ENCODE measurements around the gene TPM2.
A peak's percentile ranks its signal among the peaks of the same experiment; 100 is the strongest.

The TPM2 gene

DNA sequence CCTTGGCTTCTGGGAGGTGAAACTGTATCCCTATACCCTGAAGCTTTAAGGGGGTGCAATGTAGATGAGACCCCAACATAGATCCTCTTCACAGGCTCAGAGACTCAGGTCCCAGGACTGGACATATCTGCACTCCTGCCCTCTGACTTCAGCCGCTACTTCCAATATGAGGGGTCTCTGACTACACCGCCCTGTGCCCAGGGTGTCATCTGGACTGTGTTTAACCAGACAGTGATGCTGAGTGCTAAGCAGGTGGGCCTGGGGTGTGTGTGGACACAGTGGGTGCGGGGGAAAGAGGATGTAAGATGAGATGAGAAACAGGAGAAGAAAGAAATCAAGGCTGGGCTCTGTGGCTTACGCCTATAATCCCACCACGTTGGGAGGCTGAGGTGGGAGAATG lies 10.6 kb downstream of the TPM2 start:
- DNase-seq (ENCODE audit: low read depth), result no peak

DNA sequence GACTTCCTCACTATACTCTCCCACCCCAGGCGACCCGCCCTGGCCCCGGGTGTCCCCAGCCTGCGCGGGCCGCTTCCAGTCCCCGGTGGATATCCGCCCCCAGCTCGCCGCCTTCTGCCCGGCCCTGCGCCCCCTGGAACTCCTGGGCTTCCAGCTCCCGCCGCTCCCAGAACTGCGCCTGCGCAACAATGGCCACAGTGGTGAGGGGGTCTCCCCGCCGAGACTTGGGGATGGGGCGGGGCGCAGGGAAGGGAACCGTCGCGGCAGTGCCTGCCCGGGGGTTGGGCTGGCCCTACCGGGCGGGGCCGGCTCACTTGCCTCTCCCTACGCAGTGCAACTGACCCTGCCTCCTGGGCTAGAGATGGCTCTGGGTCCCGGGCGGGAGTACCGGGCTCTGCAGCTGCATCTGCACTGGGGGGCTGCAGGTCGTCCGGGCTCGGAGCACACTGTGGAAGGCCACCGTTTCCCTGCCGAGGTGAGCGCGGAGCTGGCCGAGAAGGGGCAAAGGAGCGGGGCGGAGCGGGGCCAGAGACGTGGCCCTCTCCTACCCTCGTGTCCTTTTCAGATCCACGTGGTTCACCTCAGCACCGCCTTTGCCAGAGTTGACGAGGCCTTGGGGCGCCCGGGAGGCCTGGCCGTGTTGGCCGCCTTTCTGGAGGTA lies 13.9 kb downstream of the TPM2 start:
- peak; percentile 18 for DNase-seq (ENCODE audit: low read depth)

DNA sequence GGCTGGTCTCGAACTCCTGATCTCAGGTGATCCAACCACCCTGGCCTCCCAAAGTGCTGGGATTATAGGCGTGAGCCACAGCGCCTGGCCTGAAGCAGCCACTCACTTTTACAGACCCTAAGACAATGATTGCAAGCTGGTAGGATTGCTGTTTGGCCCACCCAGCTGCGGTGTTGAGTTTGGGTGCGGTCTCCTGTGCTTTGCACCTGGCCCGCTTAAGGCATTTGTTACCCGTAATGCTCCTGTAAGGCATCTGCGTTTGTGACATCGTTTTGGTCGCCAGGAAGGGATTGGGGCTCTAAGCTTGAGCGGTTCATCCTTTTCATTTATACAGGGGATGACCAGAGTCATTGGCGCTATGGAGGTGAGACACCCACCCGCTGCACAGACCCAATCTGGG lies 14.5 kb downstream of the TPM2 start:
- no peak for DNase-seq (ENCODE audit: low read depth)

DNA sequence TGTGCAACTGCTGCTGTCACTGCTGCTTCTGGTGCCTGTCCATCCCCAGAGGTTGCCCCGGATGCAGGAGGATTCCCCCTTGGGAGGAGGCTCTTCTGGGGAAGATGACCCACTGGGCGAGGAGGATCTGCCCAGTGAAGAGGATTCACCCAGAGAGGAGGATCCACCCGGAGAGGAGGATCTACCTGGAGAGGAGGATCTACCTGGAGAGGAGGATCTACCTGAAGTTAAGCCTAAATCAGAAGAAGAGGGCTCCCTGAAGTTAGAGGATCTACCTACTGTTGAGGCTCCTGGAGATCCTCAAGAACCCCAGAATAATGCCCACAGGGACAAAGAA lies 15.7 kb downstream of the TPM2 start:
- DNase-seq (ENCODE audit: low read depth), result no peak

DNA sequence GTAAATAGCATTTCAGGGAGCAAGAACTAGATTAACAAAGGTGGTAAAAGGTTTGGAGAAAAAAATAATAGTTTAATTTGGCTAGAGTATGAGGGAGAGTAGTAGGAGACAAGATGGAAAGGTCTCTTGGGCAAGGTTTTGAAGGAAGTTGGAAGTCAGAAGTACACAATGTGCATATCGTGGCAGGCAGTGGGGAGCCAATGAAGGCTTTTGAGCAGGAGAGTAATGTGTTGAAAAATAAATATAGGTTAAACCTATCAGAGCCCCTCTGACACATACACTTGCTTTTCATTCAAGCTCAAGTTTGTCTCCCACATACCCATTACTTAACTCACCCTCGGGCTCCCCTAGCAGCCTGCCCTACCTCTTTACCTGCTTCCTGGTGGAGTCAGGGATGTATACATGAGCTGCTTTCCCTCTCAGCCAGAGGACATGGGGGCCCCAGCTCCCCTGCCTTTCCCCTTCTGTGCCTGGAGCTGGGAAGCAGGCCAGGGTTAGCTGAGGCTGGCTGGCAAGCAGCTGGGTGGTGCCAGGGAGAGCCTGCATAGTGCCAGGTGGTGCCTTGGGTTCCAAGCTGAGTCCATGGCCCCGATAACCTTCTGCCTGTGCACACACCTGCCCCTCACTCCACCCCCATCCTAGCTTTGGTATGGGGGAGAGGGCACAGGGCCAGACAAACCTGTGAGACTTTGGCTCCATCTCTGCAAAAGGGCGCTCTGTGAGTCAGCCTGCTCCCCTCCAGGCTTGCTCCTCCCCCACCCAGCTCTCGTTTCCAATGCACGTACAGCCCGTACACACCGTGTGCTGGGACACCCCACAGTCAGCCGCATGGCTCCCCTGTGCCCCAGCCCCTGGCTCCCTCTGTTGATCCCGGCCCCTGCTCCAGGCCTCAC lies 16.3 kb downstream of the TPM2 start, which contains the start of gene CA9:
Gene CA9 (plus strand): TSS at position 797 of the 893 bp plus-strand sequence. CDS start 32 bp downstream, at position 829.
- no peak for DNase-seq (ENCODE audit: low read depth)

DNA sequence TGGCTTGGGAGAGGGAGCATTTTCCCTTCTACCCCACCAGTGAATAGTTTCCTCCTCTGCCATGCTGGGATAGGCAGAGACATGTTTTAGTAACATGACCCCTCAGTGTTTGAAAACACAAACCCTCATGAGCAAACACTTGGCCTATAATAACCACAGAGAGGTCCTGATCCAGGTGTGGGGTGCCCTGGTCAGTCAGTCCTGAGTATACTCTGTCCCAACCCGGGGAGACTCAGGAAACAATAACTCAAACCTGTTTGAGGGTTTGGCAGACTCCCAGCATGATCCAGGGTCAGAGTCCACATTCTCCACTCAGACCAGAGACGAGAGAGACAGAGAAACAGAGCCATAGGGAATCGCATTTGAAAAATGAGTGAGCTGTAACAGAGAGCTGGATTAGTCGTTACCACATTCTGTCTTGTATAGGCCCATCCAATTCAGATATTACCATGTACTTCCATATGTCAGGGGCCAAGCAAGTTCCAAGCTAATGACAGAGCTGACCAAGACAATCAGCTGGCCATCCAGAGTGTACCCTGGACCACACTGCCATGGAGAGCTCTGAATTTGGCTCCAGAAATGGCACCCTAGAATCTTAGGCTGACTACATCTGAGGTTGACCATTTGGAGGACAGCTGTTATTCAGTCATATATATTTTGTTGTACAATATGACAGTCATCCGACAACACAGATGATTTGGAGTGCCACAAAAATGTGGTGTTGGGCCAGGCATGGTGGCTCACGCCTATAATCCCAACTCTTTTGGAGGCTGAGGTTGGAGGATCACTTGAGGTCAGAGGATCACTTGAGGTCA lies 20.2 kb downstream of the TPM2 start:
- no peak for DNase-seq (ENCODE audit: low read depth)

DNA sequence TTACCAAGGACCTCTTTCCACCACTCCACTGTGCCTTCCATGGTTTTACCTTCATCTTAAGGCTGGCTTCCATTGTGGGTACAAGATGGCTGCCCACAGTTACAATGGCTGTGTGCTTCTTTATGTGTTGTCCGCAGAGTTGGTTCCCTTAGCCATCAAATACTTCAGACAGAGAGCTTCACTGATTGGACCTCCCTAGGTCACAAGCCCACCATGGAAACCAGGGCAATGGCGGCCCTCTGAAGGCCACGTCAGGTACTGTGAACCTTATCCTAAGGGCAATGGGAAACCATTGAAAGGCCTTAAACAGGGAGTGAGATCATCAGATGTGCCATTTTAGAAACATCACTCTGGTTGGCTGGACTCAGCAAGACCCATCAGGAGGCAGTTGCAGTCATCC lies 21.8 kb downstream of the TPM2 start:
- DNase-seq (ENCODE audit: low read depth), result no peak

DNA sequence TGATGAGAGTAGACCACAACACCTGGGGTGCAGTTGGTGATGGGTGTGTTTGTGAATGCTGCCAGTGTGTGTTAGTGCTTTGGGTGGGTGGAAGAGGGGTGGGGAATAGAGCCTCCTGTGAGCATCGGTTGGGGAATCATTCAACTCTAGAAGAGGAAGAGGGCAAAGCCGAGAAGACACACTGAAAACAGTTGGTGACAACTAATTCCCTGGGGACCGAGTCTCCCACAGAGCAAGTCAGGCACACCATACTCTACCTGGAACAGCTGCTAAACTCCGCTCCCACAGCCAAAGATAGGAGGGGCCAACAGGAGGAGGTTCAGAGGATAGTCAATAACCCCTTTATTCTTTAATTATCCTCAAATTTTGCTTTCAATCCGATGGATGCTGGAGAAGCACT lies 23.2 kb downstream of the TPM2 start:
- no peak for DNase-seq (ENCODE audit: low read depth)

DNA sequence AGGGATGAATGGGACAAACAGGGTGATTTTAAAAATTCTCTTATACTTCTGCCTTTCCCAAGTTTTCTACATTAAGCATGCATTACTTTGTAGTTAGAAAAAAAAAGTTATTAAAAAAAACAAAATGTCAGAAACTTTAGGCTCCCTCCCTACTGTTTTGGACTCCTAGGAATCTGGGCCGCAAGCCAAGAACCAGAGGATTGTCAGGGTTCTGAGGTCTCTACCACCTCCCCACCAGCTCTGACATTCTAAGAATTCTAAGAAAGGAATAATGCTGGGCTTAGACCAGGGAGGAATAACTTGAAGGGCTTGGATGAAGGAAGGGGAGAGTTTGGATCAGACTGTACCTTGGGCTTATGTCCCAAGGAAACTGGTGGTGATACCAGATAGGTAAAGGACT lies 23.7 kb downstream of the TPM2 start:
- no peak for DNase-seq (ENCODE audit: low read depth)

DNA sequence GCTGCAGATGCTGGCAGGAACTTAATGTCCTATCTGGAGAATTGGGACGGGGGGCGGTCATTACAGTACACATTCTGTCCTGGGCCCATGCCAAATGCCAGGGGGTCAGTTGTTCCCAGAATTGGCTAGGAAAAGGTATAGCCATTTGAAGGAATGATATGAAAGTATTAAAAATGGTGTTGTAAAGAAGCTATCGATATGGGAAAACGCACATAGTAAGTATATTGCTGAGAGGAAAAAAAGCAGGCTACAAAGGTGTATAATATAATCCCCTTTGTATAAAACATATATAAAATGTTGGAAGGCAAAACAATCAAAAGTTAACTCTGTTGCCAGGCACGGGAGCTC lies 24.3 kb downstream of the TPM2 start:
- DNase-seq (ENCODE audit: low read depth), result no peak

DNA sequence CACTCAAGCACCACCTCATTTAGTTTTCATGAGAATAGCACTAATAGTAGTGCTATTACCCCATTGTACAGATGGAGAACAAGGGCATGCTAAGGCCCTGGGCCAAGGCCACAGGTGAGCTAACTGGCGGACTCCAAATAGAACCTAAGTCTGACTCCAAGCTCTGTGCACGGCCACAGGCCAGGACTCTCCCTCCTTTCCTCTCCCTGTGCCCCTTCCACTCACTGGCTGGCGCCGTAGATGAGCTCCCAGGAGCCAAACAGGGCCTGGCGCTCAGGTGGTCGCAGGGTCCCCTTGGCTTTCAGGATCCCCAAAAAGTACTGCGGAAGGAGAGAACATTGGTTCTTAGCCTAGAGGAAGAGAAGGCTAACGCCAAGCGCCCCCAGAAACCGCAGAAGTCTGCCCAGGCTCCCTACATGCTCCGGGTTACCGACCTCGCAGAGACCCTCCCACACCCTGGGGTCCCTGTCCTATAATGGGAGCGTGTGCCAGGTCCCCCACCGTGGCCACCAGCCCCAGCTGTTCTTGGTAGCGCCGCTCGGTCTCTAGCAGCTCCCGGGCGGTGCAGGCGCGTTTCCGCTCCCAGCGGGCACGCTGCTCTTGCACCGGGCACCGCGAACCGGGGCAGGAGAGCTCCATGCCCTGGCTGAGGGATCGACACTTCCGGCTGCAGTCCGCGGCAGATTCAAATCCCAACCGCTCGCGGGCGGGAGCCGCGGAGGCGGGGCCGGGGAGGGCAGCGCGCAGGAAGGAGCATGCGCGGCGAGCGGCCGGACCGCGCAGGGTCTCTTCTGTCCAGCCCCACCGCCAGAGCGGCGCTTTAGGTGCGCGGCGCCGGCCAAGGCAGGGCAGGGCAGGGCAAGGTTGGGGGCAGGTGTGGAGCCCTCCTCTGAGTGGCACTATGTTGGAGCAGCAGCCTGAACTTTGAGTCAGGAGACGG lies 24.9 kb downstream of the TPM2 start, which contains the start of gene ARHGEF39:
Gene ARHGEF39 (minus strand): TSS at position 665 of the 940 bp plus-strand sequence. CDS start 26 bp downstream, at position 639.
- DNase-seq (ENCODE audit: low read depth), result peak; percentile 56

DNA sequence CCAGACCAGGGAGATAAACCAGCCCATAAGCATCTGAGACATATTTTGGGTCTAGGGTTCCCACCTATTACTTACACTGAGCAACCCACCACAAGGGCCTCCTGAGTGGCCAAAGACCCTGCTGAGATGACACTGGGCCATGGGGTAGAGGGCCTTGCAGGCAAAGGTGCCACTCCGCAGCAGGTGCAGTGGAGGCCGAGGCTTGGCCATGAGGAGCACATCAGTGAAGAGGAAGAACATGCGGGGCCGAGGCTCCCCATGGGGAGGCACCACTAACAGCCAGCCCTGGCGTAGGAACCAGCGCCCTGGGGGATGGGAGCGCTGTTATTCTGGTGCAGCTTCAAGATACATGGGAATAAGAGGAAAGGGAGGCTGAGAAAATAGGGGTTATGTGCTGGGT lies 27.3 kb downstream of the TPM2 start:
- DNase-seq (ENCODE audit: low read depth), result no peak

DNA sequence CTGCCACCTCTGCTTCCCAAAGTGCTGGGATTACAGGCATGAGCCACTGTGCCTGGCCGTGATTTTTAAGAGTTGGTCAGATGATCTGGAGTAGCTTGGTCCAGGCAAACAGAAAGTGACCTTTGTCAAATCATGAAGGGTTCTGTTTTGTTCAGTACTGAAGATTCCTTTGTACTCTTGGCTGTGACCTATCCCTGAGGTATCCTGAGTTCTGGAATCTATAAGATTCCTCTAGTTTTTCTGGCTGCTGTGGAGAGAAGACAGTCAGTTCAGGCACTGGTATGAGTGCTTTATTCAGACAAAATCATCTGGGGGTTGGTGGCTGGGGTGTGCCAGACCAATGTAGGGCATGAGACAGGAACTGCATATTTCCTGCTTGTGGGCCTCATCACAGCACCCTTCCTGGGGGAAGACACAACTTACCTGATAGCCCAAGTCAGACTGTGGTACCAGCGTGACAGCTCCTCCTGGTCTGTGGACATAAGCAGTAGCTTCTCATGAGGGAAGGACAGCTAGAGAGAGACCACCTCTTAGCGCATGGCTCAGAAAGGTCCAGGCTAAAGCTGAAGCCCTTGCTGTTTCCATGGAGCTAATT lies 27.9 kb downstream of the TPM2 start:
- DNase-seq (ENCODE audit: low read depth), result no peak

DNA sequence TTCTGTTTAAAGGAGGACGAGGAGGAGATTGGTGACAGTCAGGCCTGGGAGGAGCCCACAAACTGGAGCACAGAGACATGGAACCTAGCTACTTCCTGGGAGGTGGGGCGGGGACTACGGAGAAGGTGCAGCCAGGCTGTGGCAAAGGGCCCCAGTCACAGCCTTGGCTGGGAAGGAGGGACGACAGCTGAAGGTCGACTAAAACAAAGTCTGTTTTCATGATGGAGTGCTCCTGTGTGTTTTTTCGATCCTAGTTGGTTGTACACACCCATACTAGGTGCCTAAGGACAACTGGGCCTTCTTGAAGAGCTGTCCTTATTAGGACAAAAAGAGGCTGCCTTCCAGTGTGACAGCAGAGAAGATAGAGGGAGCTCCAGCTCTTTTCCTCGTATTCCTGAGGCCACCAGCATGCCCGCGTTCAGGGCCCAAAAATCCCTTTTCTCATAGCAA lies 28.7 kb downstream of the TPM2 start:
- DNase-seq (ENCODE audit: low read depth), result no peak

DNA sequence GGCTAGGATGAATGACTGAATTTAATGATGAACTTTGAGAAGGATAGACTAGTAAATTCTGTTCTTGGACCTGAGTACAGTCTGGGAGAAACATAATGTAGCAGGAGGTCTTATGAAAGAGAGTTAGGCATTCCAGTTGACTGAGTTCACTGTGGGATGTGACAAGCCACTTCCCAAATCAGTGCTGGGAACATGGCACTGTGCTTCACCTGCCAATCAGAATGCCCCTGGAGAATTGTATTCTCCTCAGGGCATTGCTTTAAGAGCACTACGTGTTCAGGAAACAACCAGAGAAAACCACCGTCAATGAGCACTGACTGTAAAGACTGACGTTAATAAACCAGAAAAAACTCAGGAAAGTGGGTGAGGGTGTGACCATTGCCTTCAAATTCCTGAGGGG lies 30.4 kb downstream of the TPM2 start:
- no peak for DNase-seq (ENCODE audit: low read depth)

DNA sequence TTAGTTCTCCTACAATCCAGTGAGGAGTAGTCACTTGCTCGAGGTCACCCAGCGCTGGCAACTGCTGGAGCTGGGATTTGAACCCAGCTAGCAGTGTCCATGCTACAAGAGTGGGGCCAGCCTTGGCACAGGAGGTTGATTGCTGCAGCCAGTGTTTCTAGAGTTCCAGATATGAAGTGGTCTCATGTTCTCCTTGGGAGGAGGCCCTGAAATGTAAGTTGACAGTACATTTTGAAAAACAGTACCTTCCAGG lies 30.8 kb downstream of the TPM2 start:
- DNase-seq (ENCODE audit: low read depth), result no peak

DNA sequence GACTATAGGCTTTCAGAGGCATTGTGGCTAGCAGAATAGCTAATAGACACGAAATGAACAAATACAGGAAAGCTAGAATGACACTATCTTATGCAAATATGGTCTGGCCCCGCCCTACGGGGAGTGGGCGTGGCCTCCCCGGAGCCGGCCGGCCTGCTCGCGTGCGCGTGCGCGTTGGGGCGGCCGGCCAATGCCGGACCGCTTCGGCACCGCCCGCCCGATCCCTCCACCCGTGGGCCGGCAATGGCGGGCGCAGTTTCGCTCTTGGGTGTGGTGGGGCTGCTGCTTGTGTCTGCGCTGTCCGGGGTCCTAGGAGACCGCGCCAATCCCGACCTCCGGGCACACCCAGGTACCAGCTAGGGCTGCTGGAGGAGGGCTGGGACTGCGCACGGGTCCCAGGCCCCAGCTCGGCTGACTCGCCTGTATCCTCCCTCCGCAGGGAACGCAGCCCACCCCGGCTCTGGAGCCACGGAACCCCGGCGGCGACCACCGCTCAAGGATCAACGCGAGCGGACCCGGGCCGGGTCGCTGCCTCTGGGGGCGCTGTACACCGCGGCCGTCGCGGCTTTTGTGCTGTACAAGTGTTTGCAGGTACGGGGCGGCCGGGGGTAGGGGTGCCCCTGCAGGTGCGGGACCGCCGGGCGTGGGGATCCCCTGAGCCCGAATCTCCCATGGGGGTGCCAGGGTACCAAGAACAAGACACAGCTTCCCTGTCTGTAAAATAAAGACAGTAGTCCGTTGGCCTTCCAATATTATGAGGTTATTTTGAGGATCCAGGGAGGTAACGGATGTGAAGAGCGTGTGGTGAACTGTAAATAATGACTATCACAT lies 31.4 kb downstream of the TPM2 start, which contains the start of gene CCDC107:
Gene CCDC107 (plus strand): TSS at position 156 of the 831 bp plus-strand sequence. CDS start 88 bp downstream, at position 244.
- DNase-seq (ENCODE audit: low read depth), result peak; percentile 77

DNA sequence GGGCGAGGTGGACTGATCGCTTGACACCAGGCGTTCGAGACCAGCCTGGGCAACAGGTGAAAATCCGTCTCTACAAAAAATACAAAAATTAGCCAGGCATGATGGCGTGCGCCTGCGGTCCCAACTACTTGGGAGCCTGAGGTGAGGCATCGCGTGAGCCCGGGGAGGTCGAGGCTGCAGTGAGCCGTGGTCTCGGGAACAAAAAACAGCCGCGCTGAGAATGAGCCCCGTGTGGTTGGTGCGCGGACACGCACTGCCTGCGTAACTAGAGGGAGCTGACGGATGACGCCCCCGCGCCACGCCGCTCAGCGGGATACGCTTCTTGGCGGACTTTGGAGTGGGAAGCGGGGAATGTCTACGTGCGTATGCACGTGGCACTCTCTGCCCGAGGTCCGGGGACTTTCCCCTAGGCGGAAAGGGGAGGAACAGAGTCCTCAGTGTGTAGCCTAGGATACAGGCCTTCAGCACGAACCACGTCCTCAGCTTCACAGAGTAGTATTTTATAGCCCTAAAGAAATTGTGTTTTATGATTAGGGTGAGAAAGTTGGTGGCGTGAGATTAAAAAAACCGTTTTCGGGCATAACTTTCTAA lies 32.1 kb downstream of the TPM2 start, which contains the start of gene RMRP:
Gene RMRP (minus strand): TSS at position 474 of the 591 bp plus-strand sequence.
- DNase-seq (ENCODE audit: low read depth), result peak; percentile 68

DNA sequence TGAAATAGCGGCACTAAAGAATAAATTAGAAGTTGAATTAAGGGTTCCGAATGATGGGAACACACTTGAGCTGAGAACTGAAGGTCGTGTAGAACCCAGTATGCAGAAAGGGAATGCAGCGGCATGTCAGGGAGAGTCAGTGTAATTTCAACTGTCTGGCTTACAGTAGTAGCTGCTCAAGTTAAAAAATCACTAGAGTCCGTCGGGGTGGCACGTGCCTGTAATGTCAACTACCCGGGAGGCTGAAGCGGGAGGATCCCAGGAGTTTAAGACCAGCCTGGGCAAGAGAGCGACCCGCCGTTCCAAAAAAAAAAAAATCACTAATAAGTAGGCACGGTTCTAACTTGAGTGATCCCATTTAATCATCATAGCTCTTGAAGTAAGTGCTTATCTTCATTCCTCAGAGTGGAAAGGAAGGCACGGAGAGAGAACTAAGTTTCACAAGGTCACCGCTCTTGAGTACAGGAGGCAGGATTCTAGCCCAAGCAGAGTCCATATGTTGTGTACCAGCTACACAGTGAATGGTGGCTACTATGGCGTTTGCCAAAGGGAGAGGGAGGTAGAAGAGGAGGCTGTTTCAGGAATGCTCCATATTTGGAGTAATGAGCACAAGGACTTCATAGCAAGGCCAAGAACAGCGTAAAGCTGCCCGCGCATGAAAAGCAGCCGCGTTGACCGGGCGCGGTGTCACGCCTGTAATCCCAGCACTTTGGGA lies 32.7 kb downstream of the TPM2 start:
- no peak for DNase-seq (ENCODE audit: low read depth)
